ENCODE data around the gene SLF2.

Gene SLF2

DNA sequence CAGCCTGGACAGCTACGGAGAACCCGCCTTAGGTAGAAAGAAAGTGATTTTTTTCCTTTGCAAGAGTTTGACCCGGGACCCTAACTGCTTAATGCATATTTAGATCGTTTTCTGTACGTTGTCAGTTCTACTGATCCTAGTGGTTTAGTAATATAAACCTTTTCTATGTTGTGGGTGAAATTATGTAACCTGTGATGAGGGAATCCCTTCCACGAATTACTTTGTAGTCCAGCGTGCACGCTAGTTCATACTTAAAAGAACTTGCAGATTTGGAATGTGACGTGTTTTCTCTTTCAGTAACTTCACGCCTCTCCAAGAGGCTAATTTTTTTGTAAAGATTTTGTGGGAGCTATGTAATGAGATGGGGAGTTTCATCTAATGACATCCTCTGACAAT, 705 bp downstream of the SLF2 start:
- peak overlapping the region; percentile 80 for H3K27ac ChIP-seq
- TF ChIP-seq ZFX (IDR thresholded peaks at IDR 0.05): no peak

- TF ChIP-seq ZFX (IDR thresholded peaks at IDR 0.05) (no peak), CTCF (conservative IDR thresholded peaks at IDR 0.05) (no peak)
- no peak overlapping the region for H3K27ac ChIP-seq
Measured at GRCh38 chr10:100917071-100917470, 4.3 kb downstream of the SLF2 start.

- no peak for TF ChIP-seq CTCF (conservative IDR thresholded peaks at IDR 0.05)
- no peak for TF ChIP-seq ZFX (IDR thresholded peaks at IDR 0.05)
- no peak overlapping the region for H3K27ac ChIP-seq
Measured at GRCh38 chr10:100923580-100923979, 10.8 kb downstream of the SLF2 start.

GRCh38 chr10:100927266-100927665, 14.5 kb downstream of the SLF2 start:
- no peak for TF ChIP-seq ZFX (IDR thresholded peaks at IDR 0.05)
- TF ChIP-seq CTCF (conservative IDR thresholded peaks at IDR 0.05): no peak
- no peak overlapping the region for H3K27ac ChIP-seq

- H3K27ac ChIP-seq: no peak overlapping the region
- TF ChIP-seq CTCF (conservative IDR thresholded peaks at IDR 0.05) (no peak), ZFX (IDR thresholded peaks at IDR 0.05) (no peak)
Measured at GRCh38 chr10:100928039-100928438, 15.3 kb downstream of the SLF2 start.

DNA sequence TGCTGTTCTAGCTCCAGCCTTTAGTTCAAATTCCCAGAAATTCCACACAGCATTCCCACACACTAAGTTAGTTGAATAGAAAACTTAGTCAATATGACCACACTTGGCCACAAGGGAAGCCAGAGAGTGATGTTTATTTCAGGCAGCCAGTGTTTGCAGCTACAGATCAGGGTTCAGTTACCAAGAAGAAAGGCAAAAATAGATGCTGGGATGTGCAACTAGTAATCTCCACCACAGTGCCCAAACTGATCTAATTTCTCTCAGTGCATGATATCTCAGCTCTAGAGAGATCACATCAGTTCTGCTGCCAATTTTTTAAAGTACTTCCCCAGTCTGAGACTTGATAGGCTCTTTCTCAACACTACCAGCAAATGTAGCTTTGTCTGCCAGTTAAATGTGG, 17.6 kb downstream of the SLF2 start:
- no peak overlapping the region for H3K27ac ChIP-seq
- no peak for TF ChIP-seq ZFX (IDR thresholded peaks at IDR 0.05)
- no peak for TF ChIP-seq CTCF (conservative IDR thresholded peaks at IDR 0.05)

GRCh38 chr10:100934084-100934659, 21.4 kb downstream of the SLF2 start:
- TF ChIP-seq CTCF (conservative IDR thresholded peaks at IDR 0.05): peak; percentile 63
- TF ChIP-seq ZFX (IDR thresholded peaks at IDR 0.05): no peak
- H3K27ac ChIP-seq: no peak overlapping the region

DNA sequence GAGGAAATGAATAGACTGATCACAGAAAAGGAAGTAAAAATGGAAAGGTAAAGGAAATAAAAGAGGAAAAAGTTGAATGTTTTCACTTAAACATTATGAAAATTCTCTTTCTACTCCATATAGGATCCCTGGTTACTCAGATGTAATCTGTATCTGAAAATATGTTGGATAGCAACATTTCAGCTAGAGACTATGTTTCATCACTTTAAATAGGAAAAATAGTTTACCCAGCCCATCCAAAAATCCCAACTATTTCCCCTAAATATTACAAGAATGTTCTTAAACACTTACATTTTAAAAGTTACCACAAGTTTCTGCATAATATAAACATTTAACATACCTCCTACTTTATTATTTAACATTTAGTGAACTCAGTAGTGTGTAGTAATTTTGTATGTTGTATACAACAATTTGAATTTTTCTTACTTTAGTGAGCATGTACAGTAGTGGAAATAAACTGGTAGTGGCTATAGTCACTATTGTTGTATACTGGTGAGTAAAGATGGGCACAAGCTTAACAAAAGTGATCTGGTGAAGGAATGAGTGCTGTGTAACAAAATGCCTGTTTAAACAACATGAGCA, 27.1 kb downstream of the SLF2 start:
- no peak overlapping the region for H3K27ac ChIP-seq
- TF ChIP-seq CTCF (conservative IDR thresholded peaks at IDR 0.05): no peak
- TF ChIP-seq ZFX (IDR thresholded peaks at IDR 0.05): no peak

Measured in C4-2B (cell line).